Stimulated activated CD4-positive, alpha-beta T cell treated with anti-CD3 and anti-CD28 coated beads, Interleukin-15, amount 100 ng/mL, for 24 hours (primary cell): ENCODE data around the gene PARD6B.

Experiments
- DNase-seq: peaks from one replicate; pipeline ENCODE4 v3.0.0-alpha.2; 2020

Gene PARD6B

DNA sequence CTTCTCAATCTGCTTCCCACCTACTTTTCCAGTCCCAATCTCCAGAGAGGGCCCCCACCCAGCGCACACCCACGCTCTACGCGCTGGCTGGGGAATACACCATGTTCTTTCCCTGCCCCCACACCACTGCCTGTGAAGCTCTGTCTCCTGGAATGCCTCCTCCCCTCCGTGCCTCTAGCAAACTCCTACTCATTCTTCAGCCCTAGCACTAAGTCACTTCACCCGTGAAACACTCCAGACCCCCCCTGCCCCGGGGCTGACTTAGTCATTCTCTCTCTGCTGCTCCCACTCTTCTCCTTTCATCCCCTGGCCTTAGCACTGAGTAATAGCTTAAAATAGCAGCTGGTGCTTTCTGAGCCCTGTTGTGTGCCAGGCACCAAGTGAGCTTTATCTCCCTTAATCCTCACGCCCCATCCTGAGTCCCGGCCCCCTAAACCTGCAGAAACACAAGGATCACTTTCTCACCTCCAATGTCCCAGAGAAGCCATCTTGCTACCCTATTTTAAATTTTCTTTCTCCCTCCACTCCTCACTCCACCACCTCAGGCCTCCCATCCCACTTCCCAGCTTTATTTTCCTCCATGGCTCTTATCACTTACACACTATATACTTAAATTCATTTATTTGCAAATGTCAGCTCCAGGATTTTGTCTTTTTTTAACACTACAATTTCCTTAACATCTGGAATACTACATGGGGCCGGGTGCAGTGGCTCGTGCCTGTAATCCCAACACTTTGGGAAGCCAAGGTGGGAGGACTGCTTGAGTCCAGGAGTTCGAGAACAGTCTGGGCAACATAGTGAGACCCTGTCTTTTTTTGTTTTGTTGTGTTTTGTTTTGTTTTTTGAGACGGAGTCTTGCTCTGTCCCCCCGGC, 6.3 kb upstream of the PARD6B start:
- DNase-seq, result peak; percentile 89

DNA sequence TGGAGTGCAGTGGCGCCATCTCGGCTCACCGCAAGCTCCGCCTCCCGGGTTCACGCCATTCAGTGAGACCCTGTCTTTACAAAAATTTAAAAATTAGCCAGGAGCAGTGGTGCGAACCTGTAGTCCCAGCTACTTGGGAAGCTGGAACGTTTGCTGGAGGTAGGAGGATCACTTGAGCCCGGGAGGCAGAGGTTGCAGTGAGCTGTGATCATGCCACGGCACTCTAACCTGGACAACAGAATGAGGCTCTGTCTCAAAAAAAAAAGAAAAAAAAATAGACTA, 5.7 kb upstream of the PARD6B start:
- DNase-seq, result no peak

DNA sequence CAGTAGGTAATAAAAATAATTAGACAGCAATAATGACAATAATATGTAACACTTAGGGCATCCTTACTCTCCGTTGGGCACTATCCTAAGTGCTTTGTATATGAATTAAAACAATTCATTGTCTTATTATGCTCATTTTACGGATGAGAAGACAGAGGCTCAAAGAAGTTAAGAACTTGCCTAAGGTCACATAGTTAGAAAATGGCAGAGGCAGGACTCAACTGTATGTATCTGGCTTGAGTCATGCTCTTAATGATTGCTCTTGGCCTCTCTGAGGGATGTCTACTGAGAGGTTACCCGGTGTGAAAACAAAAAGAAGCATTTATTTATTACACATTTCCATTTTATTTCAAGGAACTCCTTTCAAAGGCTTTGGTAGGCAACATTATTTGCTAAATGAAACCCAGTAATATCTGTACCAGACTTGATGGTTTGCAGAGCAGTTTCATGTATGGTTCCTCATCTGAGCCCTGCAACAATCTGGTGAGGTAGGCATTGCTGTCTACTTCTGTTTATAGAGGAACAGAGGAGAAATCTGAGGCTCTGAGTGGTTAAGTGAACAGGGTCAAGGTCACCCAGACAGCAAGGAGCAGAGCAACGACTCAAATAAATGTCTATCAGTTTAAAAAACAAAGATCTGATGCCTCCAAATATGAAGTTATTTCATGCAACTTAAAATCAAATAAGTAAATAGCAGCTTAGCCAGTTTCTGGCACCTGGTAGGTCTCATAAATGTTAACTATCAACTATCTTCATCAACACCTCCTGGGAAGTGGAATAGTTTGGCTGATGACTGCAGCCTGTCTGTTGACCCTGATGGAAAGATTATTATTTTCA, 4.2 kb upstream of the PARD6B start:
- no peak for DNase-seq

DNA sequence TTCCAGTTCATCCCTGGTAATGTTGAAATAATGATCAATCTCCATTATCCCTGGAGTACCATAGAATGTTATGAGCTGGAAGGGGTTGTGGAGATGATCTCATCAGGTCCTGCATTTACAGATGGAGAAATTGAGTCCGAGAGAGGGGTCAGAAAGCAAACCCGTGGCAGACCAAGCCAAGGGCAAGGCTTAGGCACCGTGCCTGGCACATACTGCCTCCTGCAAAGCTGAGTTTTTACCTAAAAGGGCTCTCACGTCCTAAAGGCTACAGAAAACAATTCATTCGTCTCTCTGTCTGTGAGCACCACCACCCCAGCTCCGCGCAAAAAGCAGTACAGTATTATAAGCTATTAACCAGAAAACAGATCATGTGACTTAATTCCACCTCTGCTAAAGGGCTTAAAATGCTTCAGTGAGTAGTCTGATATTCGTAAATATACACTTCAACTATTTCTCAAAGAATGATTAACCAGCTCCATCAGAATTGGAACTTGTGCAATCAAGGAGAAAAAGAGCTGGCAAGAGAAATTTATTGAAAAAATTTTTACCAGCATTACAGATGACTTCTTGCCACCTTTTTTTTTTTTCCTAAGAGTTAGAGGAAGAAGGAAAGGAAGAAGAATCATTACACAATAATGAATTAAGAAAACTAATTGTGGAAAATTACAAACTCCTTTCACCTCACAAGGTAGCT, 3.4 kb upstream of the PARD6B start:
- DNase-seq, result no peak

DNA sequence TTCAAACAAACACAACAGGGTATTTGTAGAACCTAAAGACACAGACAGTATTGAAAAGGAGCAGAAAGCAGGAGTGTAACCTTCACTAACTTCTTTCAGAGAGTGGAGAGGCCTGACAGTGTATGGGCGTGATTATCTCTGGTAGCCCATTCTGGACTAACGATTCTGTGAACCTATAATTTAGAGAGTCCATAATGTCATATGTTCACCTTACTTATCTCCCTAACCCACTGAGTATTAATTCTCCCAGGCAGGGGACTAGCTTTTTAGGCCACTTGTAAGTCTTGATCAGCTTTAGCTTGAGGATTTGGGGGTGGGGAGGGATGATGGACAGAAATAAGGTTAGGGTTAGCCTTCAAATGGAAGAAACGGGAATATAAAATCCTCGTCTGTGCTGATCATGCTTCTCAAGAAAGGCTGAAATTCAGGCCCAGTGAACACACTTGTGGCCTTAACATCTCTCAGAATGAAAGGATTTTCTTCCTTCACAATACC, 2.8 kb upstream of the PARD6B start:
- DNase-seq, result no peak

DNA sequence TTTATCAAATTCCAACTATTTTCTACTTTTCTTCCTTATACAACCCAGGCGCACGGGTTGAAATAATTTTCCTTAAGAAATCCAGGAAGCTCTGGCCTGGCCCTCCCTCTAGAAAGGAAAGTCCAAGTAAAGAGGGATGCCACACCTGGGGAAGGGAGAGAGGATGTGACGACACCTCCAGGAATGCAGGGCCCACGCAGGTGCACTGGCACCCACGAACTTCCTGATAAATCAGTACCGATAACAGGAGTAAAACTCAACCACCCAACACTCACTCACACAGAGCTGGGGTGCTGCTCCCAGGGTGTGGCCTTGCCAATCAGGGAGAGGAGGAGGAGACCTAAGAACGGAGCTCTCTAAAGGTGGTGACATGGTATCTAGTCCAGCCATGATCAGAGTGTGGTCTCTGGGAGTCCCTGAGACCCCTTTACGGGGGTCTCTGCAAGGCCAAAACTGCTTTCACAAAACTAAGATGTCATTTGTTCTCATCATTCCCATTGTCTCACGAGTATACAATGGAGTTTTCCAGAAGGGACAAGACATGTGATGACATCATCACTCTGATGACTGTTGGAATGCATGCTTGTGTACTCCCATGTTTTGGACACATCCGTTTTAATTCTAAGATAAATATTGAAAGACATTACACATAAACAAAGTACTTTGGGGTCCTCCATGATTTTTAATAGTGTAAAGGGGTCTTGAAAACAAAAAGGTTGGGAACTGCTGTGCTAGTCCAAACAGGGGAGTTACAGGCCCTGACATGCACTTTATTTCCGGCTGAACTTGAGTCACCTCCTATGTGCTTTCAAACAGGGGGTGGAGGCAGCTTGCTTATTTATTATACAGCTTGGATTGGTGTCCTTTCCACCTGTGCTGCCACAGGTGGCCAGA, 2.2 kb upstream of the PARD6B start:
- no peak for DNase-seq

DNA sequence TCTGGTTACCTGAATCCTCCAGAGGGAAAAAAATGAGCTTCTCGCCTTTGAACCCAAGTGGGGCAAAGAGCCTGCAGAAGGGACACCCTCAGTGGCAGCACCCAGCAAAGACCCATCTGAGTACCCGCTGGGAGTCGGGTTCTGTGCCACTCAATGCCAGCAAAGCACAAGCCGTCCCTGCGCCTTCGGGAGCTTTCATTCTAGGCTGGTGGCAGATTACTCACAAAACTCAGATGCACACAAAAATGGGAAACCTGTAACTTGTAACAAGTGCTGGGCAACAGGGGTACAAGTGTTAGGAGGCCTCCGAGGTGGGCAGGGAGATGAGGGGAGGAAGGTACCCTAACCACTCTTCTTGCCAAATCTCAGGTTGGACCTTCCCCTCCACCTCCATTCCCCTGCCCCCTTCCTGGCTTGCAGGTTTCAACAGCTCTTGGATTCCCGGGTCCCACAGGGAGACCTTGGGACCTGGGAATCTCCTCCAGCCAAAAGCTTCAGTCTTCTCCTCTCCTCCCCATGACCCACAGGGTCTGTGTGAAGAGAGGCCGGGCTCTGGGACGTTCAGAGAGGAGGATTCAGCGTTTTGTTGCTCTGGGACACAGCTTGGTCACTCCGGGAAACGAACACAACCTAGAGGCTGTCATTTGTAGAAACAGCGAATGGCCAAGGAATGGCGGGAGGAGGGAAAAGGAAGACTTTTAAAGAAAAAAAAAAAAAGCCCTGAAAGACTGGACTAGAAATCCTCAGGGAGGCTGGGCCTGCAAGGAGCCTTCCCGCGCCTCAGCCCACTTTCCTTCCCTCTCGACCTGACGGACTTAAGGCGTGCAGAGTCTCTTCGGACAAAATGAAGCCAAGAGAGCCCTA, 1.2 kb upstream of the PARD6B start:
- DNase-seq, result no peak

DNA sequence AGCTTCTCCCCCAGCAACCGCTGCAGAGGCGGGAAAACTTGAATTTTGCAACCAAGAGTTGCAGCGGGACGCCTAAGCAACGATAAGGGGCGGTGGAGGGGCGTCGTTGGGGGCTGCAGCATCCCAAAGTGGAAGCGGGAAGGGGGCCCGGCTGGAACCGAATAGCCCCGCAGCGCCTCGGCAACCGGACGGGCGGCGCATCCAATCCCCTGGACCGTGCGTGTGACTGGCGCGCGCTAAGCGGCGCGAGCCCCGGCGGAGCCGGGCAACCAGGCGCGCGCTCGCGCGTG, 670 bp upstream of the PARD6B start:
- DNase-seq, result no peak

DNA sequence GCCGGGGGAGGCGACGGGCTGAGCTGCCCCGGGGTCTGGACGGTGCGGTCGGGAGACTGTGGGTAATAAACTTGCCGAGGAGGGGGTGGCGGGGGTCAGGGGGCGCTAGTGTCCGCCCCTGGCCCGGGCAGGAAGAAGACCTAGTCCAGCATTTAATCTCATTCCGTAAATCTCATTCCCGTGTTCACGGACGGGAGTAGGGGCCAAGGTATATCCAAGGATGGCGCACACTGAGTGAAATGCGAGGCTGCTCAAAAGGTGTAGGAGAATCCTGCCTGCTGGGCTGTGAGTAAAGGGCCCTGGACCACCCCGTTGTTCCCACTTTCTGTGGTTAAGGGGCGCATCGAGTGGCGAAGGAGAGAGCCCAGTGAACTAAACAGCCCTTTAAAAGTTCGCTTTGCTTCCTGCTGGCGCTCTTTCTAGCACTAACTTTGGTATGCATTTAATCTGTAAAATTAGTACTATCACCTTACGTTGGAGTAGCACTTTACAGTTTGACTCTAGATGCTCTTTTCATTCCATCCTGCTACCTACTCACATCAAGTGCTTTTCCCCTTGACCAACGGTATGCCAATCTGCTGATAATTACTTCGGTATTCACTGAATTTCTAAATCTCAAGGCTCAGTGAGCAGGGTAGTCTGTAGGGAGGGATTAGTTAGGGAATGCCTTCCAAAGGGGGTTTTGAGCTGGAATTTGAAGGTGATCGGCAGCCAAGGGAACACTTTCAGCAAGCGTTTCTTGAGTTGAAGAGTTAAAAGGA, 730 bp downstream of the PARD6B start:
- no peak for DNase-seq

DNA sequence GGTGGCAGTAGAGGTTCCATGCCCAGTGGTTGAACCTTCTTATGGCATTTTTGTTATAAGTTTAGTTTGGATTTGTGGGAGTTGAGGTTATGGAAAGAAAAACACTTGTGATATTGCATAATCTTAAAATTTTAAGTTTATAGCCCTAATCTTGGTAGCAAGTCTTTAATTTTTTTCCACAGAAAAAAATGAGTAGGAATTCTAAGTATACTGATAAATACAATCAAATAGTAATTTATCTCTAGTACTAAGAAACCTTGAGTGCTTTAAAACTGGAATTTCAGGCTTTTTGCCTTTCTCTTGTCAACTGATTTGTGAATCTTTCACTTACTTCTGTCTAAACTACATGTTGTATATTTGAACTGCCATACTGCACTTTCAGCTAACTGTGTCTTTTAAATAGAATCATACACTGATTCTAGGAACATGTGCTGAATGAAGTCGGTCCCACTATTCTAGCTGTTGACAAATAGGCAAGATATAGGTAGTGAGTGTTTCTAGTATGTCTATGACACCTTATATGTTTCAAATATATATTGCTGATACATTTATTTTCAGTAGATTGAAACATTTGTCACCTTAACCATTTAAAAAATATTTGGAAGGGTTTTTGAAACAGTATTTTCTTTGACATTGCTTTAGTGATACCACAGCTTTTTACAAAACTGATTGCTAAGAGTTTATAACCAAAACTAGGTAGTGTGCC, 2.4 kb downstream of the PARD6B start:
- DNase-seq, result no peak

DNA sequence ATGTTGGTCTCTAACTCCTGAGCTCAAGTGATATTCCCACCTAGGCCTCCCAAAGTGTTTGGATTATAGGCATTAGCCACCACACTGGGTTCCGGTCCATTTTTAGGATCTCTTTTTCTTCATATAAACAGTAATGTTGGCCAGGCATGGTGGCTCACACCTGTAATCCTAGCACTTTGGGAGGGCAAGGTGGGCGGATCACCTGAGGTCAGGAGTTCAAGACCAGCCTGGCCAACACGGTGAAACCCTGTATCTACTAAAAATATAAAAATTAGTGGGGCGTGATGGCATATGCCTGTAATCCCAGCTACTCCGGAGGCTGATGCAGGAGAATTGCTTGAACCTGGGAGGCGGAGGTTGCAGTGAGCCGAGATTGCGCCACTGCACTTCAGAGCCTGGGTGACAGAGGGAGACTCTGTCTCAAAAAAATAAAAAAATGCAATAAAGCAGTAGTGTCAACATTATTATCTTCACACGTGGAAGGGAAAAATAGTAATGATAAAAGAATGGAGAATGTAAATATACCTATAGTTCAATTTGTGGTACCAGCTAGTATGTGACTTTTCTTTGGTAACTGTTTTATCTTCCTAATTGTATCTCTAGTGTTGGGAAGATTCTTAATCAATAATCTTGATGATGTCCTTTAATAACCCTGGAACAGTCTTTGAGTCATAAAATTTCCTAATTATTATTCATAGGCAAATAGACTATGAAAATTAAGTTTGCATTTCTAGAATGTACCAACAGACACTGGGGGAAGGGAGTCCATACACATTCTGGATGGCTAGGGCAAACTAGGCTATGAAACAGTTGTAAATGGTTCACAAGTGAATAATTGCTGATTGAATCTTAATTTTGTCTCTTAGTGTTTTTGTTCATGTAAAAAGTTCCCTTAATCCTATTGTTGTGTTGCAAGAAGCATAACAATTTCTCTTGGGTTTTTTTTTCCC, 3.6 kb downstream of the PARD6B start:
- no peak for DNase-seq

DNA sequence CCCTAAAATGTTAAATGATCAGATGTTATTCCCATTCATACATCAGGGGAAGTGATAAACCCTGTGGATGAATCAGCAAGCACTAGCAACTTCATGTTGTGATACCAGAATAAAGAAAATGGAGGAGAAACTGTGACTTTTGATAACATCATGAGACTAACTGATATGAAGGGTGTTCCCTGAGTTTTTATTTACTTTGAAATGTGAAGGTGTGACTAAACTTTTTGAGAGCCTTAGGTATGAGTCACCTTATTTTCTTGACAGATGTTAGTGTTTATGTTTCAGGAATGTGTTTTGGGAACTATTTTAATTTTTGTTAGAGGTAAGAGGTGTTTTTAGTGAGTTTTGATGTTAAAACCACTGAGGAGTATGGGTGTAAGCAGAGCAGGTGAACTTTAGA, 4.4 kb downstream of the PARD6B start:
- no peak for DNase-seq

DNA sequence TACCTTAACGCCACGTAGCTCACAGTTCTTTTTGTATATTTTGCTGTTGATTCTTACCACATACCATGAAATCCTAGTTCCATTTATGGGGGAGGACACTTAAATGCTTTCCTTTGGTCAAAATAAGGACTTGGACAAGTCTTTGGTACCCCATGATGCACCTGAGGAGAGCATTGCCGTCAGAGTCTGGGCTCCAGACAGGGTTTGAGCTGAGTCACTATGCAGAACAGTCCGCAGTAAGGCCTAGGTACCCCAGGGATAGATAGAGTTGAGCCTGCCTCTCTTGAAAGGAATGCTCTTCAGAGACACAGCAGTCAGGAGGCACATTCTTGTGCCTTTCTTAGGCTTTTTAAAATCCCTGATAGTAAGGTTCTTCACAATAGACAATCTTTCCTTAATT, 6.0 kb downstream of the PARD6B start:
- DNase-seq, result no peak

DNA sequence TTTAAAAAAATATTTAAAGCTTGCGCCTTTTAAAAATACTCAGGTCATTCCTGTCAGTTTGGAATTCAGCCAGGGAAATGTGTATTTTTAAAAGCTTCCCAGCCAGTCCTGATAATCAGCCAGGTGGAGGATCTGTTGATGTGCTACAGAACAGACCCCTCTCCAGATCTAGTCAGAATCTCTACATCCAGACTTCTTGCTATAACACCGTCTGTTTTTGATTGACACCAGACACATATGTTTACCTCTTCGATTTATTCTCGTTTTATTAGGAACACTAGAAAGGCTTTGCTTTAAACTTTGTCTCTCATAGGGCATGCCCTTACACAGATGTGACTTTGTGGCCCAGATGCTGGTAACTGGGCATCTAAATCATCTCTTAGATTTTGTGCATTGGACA, 11.7 kb downstream of the PARD6B start:
- DNase-seq, result no peak

DNA sequence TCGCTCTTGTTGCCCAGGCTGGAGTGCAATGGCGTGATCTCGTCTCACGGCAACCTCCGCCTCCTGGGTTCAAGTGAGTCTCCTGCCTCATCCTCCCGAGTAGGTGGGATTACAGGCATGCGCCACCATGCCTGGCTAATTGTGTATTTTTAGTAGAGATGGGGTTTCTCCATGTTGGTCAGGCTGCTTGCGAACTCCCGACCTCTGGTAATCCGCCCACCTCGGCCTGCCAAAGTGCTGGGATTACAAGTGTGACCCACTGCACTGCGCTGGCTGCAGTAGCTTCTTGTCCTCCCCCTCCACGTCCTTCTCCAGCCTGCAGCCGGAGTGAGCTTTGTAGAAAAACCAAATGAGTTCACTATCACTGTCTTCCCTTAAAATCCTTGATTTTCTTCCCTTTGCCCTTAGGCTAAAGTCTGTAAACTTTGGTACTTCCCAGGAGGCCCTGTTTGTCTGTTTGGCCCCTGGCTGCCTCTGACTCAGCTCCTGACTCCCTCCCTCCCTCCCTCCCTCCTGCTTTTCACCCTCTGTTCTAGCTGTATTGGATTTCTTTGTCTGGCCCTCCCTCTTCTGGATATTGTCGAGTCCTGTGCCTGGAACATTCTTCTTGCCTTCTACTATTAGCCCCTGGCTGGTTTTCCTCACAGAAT, 12.9 kb downstream of the PARD6B start:
- no peak for DNase-seq

DNA sequence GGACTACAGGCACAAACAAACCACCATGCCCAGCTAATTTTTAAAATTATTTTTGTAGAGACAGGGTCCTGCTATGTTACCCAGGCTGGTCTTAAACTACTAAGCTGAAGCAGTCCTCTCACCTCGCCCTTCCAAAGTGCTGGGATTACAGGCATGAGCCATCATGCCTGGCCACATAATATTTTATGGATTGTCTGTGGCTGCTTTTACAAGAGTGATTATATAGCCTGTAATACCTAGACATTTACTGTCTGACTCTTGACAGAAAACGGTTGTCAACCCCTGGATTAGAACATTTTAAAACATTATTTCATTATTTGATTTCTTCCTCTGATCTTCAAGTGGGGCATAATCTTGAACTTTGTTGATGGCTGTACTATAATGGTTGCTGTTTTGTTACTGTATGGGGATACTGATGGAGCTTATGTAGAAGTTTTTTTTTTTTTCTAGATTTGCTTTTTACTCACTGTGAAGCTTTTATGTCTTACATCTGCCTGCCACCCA, 14.3 kb downstream of the PARD6B start:
- DNase-seq, result no peak

DNA sequence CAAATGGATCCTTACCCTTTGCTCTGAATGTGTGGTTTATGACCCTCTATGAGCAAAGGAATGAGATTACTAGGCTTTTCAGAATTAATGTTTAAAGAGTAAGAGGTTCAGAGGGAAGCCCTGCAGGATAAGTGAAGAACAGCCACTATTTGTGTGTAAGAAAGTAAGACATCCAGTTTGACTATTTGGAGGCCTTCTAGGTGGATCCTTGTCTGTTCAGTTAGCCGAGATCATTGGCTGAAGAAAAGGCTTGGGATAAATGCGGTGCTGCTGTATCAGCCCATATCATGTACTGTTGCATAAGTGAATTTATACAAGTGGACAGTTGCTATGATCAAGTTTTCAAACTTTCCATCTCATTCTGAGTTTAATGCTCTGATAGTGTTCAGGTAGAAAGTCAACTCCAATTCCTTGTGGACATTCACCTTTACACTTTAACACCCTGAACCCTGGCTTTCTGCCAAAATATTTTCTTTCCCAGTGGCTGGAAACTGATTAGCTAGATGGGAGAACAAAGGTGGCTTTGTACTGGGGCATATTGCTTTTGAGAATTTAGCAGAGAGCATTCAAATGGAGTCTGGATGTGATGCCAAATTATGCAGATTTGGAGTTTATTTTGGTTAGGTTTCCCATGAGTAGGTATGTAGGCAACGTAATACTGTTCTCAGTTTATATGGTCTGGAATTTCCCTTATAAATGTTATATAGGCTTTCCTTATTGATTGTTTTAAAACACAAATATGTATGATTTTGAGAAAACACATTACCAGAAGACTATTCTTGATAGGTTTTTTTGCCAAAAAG, 15.0 kb downstream of the PARD6B start:
- DNase-seq, result no peak

DNA sequence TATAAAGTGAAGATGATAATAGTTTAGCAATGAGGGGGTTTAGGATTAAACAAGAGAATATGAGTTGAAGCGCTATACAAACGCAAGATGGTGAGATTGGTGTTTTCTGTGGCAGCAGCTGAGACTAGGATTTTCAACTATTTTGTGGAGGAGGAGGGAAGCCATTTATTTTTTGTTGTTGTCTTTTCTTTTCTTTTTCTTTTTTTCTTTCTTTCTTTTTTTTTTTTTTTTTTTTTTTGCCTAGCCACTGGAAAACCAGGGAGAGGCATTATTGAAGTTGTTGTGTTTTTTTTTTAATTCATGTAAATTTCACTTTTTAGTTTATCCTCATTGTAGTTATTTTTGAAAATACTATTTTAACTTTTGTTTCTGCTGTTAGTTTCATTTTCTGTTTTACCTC, 15.9 kb downstream of the PARD6B start:
- no peak for DNase-seq
